ENCODE results near the gene ARHGAP36. TPM values are rescaled to one million over a fixed set of nuclear protein-coding genes. Genes with fewer than 3 reads are reported as not detected.

Gene ARHGAP36
- polyA plus RNA-seq, 3 donors = not detected

DNA sequence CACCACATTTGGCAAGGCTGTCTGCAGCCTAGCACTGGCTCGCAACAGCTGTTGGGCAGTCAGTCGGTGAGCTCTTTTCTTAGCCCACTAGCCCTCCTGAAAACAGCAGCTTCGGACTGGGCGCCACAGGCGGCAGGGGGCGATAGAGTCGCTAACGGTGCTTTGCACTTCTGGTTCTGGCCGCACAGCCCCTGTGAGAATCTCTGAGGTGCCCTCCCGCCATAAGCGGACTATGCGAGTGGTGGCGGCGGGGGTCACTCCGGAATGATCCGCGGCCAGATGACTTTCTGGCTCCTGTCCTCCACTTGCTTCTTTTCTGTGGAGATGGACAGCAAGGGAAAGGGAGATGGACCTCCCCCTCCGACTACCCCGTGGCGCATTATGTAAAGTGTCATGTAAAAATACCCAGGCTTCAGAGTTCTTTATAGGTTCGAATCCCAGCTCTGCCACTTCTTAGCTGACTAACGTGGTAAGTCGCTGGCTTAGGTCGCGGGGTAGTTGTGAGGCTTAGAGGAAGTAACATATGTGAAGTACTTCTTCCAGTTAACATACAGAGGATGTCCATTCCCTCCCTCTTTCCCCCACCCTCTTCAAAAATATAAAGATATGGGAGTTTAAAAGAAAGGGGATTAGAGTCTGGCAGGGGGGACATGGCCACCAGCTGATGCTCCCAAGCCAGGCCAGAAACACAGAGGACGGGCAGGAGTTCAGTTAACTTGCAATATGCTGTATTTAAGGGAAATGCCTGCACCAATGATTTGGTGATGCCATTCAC, 11.0 kb downstream of the ARHGAP36 start:
- Histone ChIP-seq H3K4me2 (replicated peaks; ENCODE audit: extremely low read depth, low read length, poor library complexity, severe bottlenecking) (no peak overlapping the region), H3K9me3 (replicated peaks in 1 of 2; ENCODE audit: control insufficient read depth in 1 of 2, insufficient read depth in 1 of 2, low read length in 2 of 2) (no peaks in the 10 kb centered on the region), H3K27me3 (ENCODE audit: control insufficient read depth in 2 of 2, insufficient read depth in 2 of 2, low read length in 2 of 2) (peaks cover 16 to 64% of the 10 kb centered on the region in 2 donors), H4K20me1 (ENCODE audit: insufficient read depth, low read length) (no peaks in the 10 kb centered on the region), H3K9ac (ENCODE audit: insufficient read depth, low read length, poor library complexity, severe bottlenecking) (no peak overlapping the region), H3K27ac (ENCODE audit: low read depth in 1 of 2, low read length in 2 of 2) (no peak overlapping the region), H3K36me3 (replicated peaks in 1 of 2; ENCODE audit: control insufficient read depth in 1 of 2, insufficient read depth in 2 of 2, low read length in 2 of 2) (no peaks in the 10 kb centered on the region), H3K4me3 (replicated peaks in 1 of 3; ENCODE audit: low read depth in 2 of 3, low read length in 3 of 3) (no peak overlapping the region), H3K4me1 (ENCODE audit: control insufficient read depth in 1 of 2, insufficient read depth in 2 of 2, low read length in 2 of 2) (no peaks in the 10 kb centered on the region), H2AFZ (ENCODE audit: insufficient read depth, low read depth, low read length, poor library complexity, severe bottlenecking) (no peak overlapping the region), H3K79me2 (ENCODE audit: insufficient read depth, low read length) (no peaks in the 10 kb centered on the region)
- DNase-seq = no peak
- Mint-ChIP-seq H3K4me3 (no peak overlapping the region), H3K9me3 (peaks cover 0 to 5% (median 0%) of the 10 kb centered on the region in 7 donors), H3K27ac (no peak overlapping the region), H3K27me3 (ENCODE audit: low read depth in 3 of 3) (peaks cover 32 to 35% (median 33%) of the 10 kb centered on the region in 3 donors), H3K4me1 (no peaks in the 10 kb centered on the region), H3K36me3 (no peaks in the 10 kb centered on the region)
- 3% methylated on average over 5 of the region's 26 CpGs for WGBS (ENCODE audit: insufficient coverage)
- TF ChIP-seq, protein P1, sequence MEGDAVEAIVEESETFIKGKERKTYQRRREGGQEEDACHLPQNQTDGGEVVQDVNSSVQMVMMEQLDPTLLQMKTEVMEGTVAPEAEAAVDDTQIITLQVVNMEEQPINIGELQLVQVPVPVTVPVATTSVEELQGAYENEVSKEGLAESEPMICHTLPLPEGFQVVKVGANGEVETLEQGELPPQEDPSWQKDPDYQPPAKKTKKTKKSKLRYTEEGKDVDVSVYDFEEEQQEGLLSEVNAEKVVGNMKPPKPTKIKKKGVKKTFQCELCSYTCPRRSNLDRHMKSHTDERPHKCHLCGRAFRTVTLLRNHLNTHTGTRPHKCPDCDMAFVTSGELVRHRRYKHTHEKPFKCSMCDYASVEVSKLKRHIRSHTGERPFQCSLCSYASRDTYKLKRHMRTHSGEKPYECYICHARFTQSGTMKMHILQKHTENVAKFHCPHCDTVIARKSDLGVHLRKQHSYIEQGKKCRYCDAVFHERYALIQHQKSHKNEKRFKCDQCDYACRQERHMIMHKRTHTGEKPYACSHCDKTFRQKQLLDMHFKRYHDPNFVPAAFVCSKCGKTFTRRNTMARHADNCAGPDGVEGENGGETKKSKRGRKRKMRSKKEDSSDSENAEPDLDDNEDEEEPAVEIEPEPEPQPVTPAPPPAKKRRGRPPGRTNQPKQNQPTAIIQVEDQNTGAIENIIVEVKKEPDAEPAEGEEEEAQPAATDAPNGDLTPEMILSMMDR (IDR thresholded peaks at IDR 0.05) = no peak
- intact Hi-C loops (cut with micrococcal nuclease) = no loop called here

DNA sequence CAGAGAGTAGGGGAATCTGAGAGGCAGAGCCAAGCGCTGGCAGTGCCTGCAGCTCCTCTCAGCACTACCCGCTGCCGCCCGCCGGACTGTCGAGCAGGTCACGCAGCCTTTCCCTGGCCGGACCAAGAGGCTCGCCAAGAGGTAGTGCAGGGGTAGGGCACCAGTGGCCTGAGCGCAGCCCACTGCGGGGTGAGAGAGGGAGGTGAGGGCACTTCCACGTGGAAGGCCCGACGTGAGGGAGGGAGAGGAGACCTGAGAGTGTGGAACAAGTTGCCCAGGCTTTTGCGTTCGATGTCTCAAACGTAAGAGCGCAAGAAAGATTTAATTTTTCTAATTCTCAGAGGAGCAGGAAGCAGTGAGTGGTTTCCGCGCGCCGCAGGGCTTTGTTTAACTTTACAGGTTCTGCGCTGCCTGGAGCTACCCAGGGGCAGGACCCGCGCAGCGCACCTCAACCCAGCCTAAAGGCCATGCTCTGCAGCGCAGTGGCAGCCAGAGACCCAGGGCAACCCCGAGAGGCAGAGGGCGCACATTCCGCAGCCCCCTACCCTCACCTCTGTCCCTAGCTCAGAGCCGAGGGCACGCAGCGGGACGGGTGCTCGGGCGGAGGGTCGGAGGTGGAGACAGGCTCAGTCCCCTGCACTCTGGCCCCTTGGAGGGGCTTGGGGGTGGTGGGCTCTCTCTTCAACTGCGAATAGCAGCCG, 14.9 kb downstream of the ARHGAP36 start:
- DNase-seq = no peak
- Histone ChIP-seq H2AFZ (ENCODE audit: insufficient read depth, low read depth, low read length, poor library complexity, severe bottlenecking) (no peak overlapping the region), H3K4me3 (replicated peaks in 1 of 3; ENCODE audit: low read depth in 2 of 3, low read length in 3 of 3) (no peak overlapping the region), H3K79me2 (ENCODE audit: insufficient read depth, low read length) (no peaks in the 10 kb centered on the region), H3K9ac (ENCODE audit: insufficient read depth, low read length, poor library complexity, severe bottlenecking) (no peak overlapping the region), H3K4me2 (replicated peaks; ENCODE audit: extremely low read depth, low read length, poor library complexity, severe bottlenecking) (no peak overlapping the region), H3K9me3 (replicated peaks in 1 of 2; ENCODE audit: control insufficient read depth in 1 of 2, insufficient read depth in 1 of 2, low read length in 2 of 2) (no peaks in the 10 kb centered on the region), H3K4me1 (ENCODE audit: control insufficient read depth in 1 of 2, insufficient read depth in 2 of 2, low read length in 2 of 2) (no peaks in the 10 kb centered on the region), H3K27me3 (ENCODE audit: control insufficient read depth in 2 of 2, insufficient read depth in 2 of 2, low read length in 2 of 2) (peaks cover 16 to 47% of the 10 kb centered on the region in 2 donors), H3K36me3 (replicated peaks in 1 of 2; ENCODE audit: control insufficient read depth in 1 of 2, insufficient read depth in 2 of 2, low read length in 2 of 2) (no peaks in the 10 kb centered on the region), H4K20me1 (ENCODE audit: insufficient read depth, low read length) (no peaks in the 10 kb centered on the region), H3K27ac (ENCODE audit: low read depth in 1 of 2, low read length in 2 of 2) (no peak overlapping the region)
- 5% methylated on average over 26 of the region's 39 CpGs for WGBS (ENCODE audit: insufficient coverage)
- Mint-ChIP-seq H3K27ac (no peak overlapping the region), H3K36me3 (no peaks in the 10 kb centered on the region), H3K27me3 (ENCODE audit: low read depth in 3 of 3) (peaks cover 28 to 30% (median 28%) of the 10 kb centered on the region in 3 donors), H3K9me3 (peaks cover 0 to 5% (median 0%) of the 10 kb centered on the region in 7 donors), H3K4me1 (no peaks in the 10 kb centered on the region), H3K4me3 (no peak overlapping the region)
- TF ChIP-seq, protein P1 (IDR thresholded peaks at IDR 0.05) = no peak
- intact Hi-C loops (cut with micrococcal nuclease) = no loop called here

Measured in CD14-positive monocyte (primary cell).